ENCODE results near the gene DEPDC7. TPM values are rescaled to one million over a fixed set of nuclear protein-coding genes. Genes with fewer than 3 reads are reported as not detected.

The DEPDC7 gene
- polyA plus RNA-seq, 1 donor from 2014 or later, result 3.3 TPM

- TF ChIP-seq TAF1 (IDR thresholded peaks at IDR 0.05; ENCODE audit: low read depth) (no peak), EZH2 (IDR thresholded peaks at IDR 0.05; ENCODE audit: borderline replicate concordance, insufficient read depth, low read length, poor library complexity, severe bottlenecking) (no peak), EP300 (conservative IDR thresholded peaks at IDR 0.05; ENCODE audit: poor library complexity, severe bottlenecking) (no peak), SMC3 (conservative IDR thresholded peaks at IDR 0.05; ENCODE audit: poor library complexity) (no peak), POLR2AphosphoS5 (IDR thresholded peaks at IDR 0.05) (no peak), RAD21 (conservative IDR thresholded peaks at IDR 0.05) (no peak), MXI1 (conservative IDR thresholded peaks at IDR 0.05; ENCODE audit: poor library complexity, severe bottlenecking) (no peak)
- TF ChIP-seq, protein P1, sequence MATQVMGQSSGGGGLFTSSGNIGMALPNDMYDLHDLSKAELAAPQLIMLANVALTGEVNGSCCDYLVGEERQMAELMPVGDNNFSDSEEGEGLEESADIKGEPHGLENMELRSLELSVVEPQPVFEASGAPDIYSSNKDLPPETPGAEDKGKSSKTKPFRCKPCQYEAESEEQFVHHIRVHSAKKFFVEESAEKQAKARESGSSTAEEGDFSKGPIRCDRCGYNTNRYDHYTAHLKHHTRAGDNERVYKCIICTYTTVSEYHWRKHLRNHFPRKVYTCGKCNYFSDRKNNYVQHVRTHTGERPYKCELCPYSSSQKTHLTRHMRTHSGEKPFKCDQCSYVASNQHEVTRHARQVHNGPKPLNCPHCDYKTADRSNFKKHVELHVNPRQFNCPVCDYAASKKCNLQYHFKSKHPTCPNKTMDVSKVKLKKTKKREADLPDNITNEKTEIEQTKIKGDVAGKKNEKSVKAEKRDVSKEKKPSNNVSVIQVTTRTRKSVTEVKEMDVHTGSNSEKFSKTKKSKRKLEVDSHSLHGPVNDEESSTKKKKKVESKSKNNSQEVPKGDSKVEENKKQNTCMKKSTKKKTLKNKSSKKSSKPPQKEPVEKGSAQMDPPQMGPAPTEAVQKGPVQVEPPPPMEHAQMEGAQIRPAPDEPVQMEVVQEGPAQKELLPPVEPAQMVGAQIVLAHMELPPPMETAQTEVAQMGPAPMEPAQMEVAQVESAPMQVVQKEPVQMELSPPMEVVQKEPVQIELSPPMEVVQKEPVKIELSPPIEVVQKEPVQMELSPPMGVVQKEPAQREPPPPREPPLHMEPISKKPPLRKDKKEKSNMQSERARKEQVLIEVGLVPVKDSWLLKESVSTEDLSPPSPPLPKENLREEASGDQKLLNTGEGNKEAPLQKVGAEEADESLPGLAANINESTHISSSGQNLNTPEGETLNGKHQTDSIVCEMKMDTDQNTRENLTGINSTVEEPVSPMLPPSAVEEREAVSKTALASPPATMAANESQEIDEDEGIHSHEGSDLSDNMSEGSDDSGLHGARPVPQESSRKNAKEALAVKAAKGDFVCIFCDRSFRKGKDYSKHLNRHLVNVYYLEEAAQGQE (IDR thresholded peaks at IDR 0.05; ENCODE audit: borderline replicate concordance), result no peak
- TF ChIP-seq, protein P2, sequence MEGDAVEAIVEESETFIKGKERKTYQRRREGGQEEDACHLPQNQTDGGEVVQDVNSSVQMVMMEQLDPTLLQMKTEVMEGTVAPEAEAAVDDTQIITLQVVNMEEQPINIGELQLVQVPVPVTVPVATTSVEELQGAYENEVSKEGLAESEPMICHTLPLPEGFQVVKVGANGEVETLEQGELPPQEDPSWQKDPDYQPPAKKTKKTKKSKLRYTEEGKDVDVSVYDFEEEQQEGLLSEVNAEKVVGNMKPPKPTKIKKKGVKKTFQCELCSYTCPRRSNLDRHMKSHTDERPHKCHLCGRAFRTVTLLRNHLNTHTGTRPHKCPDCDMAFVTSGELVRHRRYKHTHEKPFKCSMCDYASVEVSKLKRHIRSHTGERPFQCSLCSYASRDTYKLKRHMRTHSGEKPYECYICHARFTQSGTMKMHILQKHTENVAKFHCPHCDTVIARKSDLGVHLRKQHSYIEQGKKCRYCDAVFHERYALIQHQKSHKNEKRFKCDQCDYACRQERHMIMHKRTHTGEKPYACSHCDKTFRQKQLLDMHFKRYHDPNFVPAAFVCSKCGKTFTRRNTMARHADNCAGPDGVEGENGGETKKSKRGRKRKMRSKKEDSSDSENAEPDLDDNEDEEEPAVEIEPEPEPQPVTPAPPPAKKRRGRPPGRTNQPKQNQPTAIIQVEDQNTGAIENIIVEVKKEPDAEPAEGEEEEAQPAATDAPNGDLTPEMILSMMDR (IDR thresholded peaks at IDR 0.05; ENCODE audit: poor library complexity, severe bottlenecking), result no peak
- no peak overlapping the region for H3K4me3 ChIP-seq (ENCODE audit: low read length)
- no peak overlapping the region for H2AFZ ChIP-seq (ENCODE audit: low read depth, low read length)
- no peaks in the 10 kb centered on the region for H4K20me1 ChIP-seq (ENCODE audit: insufficient read depth)
- no peaks in the 10 kb centered on the region for H3K27me3 ChIP-seq (ENCODE audit: insufficient read depth, low read depth, low read length)
- H3K9ac ChIP-seq (ENCODE audit: low read length), result no peak overlapping the region
- peaks cover 3% of the 10 kb centered on the region for H3K36me3 ChIP-seq (ENCODE audit: insufficient read depth, low read length)
- H3K4me2 ChIP-seq (ENCODE audit: low read length), result no peak overlapping the region
- H3K9me2 ChIP-seq (ENCODE audit: insufficient read depth, low read length), result no peaks in the 10 kb centered on the region
- no peaks in the 10 kb centered on the region for H3K9me3 ChIP-seq (ENCODE audit: low read length)
- H3K79me2 ChIP-seq (replicated peaks; ENCODE audit: insufficient read depth, low read length), result no peaks in the 10 kb centered on the region
- no peaks in the 10 kb centered on the region for H3F3A ChIP-seq (ENCODE audit: insufficient read depth, low read length, poor library complexity, severe bottlenecking)
- no peak overlapping the region for H3K27ac ChIP-seq (ENCODE audit: low read length)
These were observed 43.8 kb downstream of the DEPDC7 start for GRCh38 chr11:33059331-33060007.

DNA sequence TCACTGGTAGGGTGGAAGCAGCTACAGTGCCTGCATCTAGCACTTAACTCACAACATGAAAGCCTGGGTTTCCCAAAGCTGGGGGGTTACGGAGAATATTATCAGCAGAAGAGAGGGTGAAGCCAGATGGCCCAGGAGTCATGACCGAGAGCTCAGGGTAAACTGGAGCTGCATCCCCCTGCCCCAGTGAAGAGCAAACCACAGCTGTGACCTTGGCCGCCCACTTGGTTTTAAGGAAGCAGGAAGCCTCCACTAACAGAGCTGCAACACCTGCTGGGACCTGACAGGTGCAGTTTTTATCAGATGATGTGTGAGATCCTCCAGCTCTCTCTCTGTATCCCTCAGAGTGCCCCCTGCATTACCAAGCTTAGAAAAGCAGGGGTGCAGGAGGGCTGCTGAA lies 44.6 kb downstream of the DEPDC7 start:
- no peak for TF ChIP-seq MXI1 (conservative IDR thresholded peaks at IDR 0.05; ENCODE audit: poor library complexity, severe bottlenecking)
- TF ChIP-seq, protein P2 (IDR thresholded peaks at IDR 0.05; ENCODE audit: poor library complexity, severe bottlenecking), result no peak
- TF ChIP-seq, protein P1 (IDR thresholded peaks at IDR 0.05; ENCODE audit: borderline replicate concordance), result no peak
- no peak for TF ChIP-seq TAF1 (IDR thresholded peaks at IDR 0.05; ENCODE audit: low read depth)
- no peak for TF ChIP-seq EP300 (conservative IDR thresholded peaks at IDR 0.05; ENCODE audit: poor library complexity, severe bottlenecking)
- TF ChIP-seq SMC3 (conservative IDR thresholded peaks at IDR 0.05; ENCODE audit: poor library complexity), result no peak
- TF ChIP-seq RAD21 (conservative IDR thresholded peaks at IDR 0.05), result no peak
- no peak for TF ChIP-seq POLR2AphosphoS5 (IDR thresholded peaks at IDR 0.05)
- no peak for TF ChIP-seq EZH2 (IDR thresholded peaks at IDR 0.05; ENCODE audit: borderline replicate concordance, insufficient read depth, low read length, poor library complexity, severe bottlenecking)
- H3K9ac ChIP-seq (ENCODE audit: low read length), result no peak overlapping the region
- H3K4me2 ChIP-seq (ENCODE audit: low read length), result no peak overlapping the region
- no peak overlapping the region for H3K27ac ChIP-seq (ENCODE audit: low read length)
- H3F3A ChIP-seq (ENCODE audit: insufficient read depth, low read length, poor library complexity, severe bottlenecking), result no peaks in the 10 kb centered on the region
- H3K36me3 ChIP-seq (ENCODE audit: insufficient read depth, low read length), result peaks cover 3% of the 10 kb centered on the region
- no peaks in the 10 kb centered on the region for H3K9me2 ChIP-seq (ENCODE audit: insufficient read depth, low read length)
- H3K27me3 ChIP-seq (ENCODE audit: insufficient read depth, low read depth, low read length), result no peaks in the 10 kb centered on the region
- H2AFZ ChIP-seq (ENCODE audit: low read depth, low read length), result no peak overlapping the region
- no peaks in the 10 kb centered on the region for H3K9me3 ChIP-seq (ENCODE audit: low read length)
- no peaks in the 10 kb centered on the region for H4K20me1 ChIP-seq (ENCODE audit: insufficient read depth)
- no peaks in the 10 kb centered on the region for H3K79me2 ChIP-seq (replicated peaks; ENCODE audit: insufficient read depth, low read length)
- H3K4me3 ChIP-seq (ENCODE audit: low read length), result no peak overlapping the region
